Measurements from ENCODE around the gene BCKDHA.

DNA sequence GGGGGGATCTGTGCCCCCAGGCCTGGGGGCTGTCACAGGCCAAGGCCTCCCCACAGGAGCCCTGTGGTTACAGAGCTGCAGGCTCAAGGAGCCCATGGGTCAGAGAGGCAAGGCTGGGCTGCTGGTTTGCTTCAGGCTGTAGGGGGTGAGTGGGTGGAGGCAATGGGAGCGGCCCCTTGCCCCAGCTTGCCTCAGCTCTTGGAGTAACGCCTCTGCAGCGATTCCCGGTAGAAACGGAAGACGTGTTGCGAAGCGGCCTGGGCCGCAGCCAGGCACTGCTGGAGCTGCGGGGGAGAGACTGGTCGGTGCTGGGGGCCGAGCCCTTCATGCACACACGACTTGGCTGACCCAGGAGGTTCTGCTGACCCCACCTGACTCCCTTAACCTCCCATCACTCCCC lies 11.2 kb upstream of the BCKDHA start:
- TF ChIP-seq CTCF (IDR thresholded peaks at IDR 0.05; ENCODE audit: low read length) (no peak), EZH2phosphoT487 (IDR thresholded peaks at IDR 0.05; ENCODE audit: low read length) (no peak)

Data from MM.1S (cell line).